GM21619 (cell line): ENCODE results near the gene DICER1.
A peak's percentile ranks its signal among the peaks of the same experiment; 100 is the strongest.
"Not testable (repeated sequence)": the region's sequence is repeated elsewhere in the genome, so short reads cannot be mapped to it uniquely, and the experiment has no call there.

ENCODE experiments used
- ATAC-seq: cut with Tn5 transposase; IDR thresholded peaks from one replicate; pipeline ENCODE4 v1.9.1; 2021; ENCODE audit not compliant: unreplicated experiment

The DICER1 gene

DNA sequence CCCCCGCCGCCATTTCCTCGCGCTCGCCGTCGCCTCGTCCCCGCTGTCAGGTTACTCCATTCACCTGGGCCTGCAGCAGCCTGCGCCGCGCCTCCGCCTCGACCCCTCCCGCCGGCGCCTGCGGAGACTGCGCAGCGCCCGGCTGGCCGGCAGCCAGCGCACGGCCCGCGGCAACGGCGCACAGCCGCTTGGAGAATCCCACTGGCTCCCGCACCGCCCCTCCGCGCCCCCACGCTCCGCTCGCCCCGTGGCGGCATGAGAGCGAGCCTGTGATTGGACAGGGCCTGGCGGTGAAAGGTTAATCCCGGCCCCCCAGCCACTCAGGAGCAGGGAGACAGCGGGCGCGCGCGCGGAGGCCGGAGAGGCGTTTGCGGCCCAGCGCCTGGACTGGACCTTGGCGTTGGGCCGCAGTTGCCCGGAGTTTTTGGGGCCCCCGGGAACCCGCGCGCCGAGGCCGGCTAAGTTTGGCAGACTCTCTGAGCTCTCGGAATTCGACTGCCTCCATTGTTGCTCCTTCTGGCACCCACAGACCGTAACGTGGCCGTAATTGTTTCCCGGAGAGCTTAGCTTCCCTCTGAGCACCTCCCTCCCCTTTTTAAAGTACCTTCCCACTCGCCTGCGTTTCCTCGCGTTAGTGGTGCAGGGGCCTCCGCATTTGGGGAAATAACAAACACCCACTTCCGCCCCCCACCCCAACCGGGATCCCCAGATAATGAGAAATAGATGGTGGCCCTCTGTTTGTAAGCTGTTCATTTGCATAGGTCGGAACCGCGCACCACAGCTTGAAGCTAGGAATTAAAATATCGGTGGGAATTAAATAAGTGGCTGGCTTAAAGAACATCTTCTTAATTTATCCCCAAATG, at the start of gene DICER1:
Gene DICER1, minus strand, starts transcription at position 203 of the 863 bp plus-strand sequence. CDS start 24,071 bp downstream, outside the sequence.
- ATAC-seq = peak; percentile 75

GRCh38 chr14:95206534-95206933, 49.2 kb upstream of the DICER1 start:
- ATAC-seq = no peak

- no peak for ATAC-seq
Observed at GRCh38 chr14:95204705-95205104, 47.4 kb upstream of the DICER1 start.

GRCh38 chr14:95201745-95202144, 44.4 kb upstream of the DICER1 start:
- not testable (repeated sequence) for ATAC-seq

GRCh38 chr14:95200404-95200803, 43.1 kb upstream of the DICER1 start:
- no peak for ATAC-seq

- ATAC-seq = no peak
Observed at GRCh38 chr14:95199298-95199983, 42.1 kb upstream of the DICER1 start.

GRCh38 chr14:95198320-95198719, 41.0 kb upstream of the DICER1 start:
- no peak for ATAC-seq

DNA sequence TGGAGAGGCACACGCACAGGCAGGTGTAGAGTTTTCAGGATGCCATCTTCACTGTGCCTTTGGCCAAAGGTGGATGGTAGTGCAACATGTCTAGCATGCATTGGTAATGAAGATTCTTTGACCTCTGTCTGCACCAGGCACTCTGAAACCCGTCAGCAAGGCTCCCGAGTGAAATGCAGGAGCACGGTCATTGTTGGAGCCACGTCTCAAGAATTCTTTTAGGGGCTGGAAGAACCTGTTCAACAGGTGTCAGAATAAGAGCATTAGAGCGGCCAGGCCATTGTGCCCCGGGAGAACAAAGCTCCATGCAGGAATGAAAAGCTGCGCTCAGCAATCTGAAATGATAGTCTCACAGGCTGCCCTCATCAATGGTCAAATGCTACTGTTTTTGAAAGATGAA, 40.2 kb upstream of the DICER1 start:
- ATAC-seq = no peak

DNA sequence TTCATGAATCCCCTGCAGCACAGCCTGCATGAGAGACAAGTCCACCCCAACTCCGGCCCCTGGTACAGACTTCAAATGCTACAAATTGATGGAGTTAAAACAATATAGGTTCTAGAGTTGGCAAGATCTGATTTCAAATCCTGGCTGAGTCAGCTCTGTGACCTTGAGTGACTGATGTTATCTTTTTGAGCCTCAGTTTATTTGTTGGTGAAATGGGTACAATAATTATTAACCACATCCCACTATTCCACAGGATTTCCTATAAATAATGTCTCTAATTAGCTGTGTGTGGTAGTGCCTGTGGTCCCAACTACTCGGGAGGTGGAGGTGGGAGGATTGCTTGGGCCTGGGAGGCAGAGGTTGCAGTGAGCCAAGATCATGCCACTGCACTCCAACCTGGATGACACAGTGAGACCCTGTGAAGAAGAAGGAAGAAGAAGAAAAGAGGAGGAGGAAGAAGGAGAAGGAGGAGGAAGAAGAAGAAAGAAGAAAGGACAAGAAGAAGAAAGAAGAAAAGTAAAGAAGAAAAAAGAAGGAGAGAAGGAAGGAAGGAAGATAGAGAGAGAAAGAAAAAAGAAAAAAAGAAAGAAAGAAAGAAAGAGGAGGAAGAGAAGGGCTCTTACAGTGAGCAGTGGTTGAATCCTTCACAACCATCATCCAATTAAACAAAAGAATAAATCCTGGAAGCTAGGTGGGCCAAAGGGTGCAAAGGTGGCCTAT, 39.7 kb upstream of the DICER1 start:
- no peak for ATAC-seq

GRCh38 chr14:95196268-95196667, 38.9 kb upstream of the DICER1 start:
- ATAC-seq = peak; percentile 58

- no peak for ATAC-seq
Observed at GRCh38 chr14:95195031-95195430, 37.7 kb upstream of the DICER1 start.

GRCh38 chr14:95193081-95193480, 35.8 kb upstream of the DICER1 start:
- ATAC-seq = no peak

DNA sequence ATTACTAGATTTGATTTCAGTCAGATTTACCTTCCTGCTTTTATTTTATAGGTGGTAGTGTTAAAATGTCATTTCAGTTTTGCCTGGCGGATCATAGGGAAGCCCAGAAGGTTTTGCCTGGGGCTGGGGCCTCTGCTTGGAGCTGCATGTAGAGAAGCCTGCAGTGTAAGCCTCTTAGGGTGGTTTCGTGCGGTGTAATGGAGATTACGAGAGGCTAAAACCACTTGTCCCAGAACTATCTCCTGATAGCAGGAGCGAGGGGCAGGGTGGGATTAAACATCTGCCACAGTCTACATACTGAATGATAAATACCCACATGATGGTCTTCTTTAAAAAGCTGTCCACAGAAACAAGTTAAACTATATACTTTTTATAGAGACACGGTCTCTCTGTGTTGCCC, 35.0 kb upstream of the DICER1 start:
- no peak for ATAC-seq

- ATAC-seq = no peak
Observed at GRCh38 chr14:95191445-95192199, 34.3 kb upstream of the DICER1 start.

DNA sequence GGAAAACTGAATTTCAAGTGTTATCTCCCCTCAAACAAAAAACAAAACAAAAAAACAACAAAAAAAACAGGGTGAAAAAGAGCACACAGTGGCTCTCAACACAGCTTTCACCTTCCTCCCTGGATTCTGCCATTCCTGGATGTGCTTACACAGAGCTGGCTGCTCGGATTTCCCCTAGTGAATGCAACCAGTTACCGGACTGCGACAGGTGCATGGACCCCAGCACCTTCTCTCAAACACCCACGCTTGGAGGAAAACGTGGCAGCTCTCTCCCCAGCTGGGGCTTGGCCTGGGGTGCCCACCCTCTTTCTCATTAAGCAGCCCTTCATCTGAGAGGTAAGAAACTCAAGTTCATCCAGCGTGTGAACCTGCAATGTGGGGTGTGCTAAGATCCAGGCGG, 33.5 kb upstream of the DICER1 start:
- no peak for ATAC-seq

GRCh38 chr14:95190346-95190840, 33.1 kb upstream of the DICER1 start:
- no peak for ATAC-seq

- no peak for ATAC-seq
Observed at GRCh38 chr14:95189367-95190132, 32.2 kb upstream of the DICER1 start.

DNA sequence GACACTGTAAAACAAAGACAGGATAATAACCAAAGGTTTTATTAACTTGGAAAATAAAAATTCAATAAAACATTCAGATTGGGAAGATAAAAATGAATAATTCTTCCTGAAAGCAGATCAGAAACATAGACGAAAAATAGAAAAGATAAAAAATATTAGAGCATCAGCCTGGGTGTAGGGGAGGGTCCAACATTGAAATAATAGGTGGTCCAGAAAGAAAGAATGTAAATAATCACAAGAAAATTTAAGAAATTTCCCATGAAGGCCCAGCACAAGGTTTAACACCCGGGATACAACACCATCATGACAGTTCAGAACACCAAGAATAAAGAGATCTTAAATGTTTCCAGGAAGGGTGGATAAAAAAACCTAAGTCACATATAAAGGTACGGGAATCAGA, 31.1 kb upstream of the DICER1 start:
- no peak for ATAC-seq

DNA sequence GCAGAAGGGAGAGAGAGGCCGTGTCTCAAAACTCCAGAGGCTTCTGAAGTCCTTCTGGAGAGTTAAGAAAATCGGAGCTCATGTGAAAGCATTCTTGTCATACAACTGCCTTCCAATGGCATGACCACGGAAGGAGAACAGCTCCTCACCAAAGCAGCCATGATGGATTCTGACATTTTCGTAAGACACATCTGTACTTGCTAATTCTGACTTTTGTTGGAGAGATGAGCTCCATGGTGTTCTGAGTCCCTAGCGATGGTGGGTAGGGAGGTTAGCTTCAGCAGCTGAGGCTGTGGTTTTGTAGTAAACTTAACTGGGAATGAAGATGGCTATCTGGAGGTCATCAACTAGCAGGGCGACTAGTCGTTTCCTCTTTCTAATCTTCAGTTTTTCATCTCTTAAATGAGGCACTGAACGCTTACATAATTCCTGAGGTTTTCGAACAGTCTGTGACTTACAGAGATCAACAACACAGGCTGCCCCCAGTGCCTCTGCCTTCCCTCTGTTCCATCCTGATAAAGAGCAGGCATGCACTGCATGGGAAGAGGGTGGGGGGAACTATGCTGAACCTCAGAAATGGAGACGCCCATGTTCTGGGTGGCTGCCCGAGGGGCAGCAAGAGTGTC, 28.6 kb upstream of the DICER1 start:
- ATAC-seq = no peak
